Spleen (tissue), 7 donors: ENCODE data around the gene SIGLEC9.

Source experiments
- CTCF ChIP-seq, 11 experiments: fragments of 200-600 bp in 7 of 11; fragments of 450-650 bp in 4 of 11; sonication (generic) in 4 of 11; IDR thresholded peaks in 8 of 11; conservative IDR thresholded peaks in 3 of 11; 1 replicate in 7 of 11; 2 replicates in 4 of 11; pipeline versions ENCODE4 v1.4.0 to v1.8.0; 2016 to 2021; ENCODE audit warnings: antibody characterized with exemption in 11 of 11, inconsistent platforms in 4 of 11, mild to moderate bottlenecking in 1 of 11
- POLR2A ChIP-seq, 3 donors: fragments of 450-650 bp; IDR thresholded peaks; one replicate each; pipeline ENCODE4 v1.5.1; 2017; ENCODE audit warnings: antibody characterized with exemption in 3 of 3, mild to moderate bottlenecking in 1 of 3
- POLR2AphosphoS5 ChIP-seq, 3 donors: sonication (generic); formaldehyde crosslinking; IDR thresholded peaks; one replicate each; pipeline ENCODE4 v1.5.1; 2017; ENCODE audit warnings: antibody characterized with exemption in 3 of 3
- donor health status: DM: no; HTN: no; CAD: no; lungs with moderate emphysema.
- donor health status: DM: no; HTN: no; CAD: no.
- donor health status: DM: no; HTN: no; CAD: no.

GRCh38 chr19:51079481-51080110 is 45.1 kb upstream of the SIGLEC9 start:
- TF ChIP-seq CTCF (IDR thresholded peaks at IDR 0.05 in 8 of 11, conservative IDR thresholded peaks at IDR 0.05 in 3 of 11) (no peak), POLR2A (IDR thresholded peaks at IDR 0.05) (no peak), POLR2AphosphoS5 (IDR thresholded peaks at IDR 0.05) (no peak)
